Neutrophil (primary cell): ENCODE data around the gene EPYC.

Experiments used
- H3K27ac ChIP-seq: fragments of 200-600 bp; sonication (generic); 2 replicates; pipeline ENCODE4 v1.5.1; 2016; ENCODE audit warnings: mild to moderate bottlenecking, moderate library complexity
- H3K27me3 ChIP-seq: fragments of 200-600 bp; sonication (generic); 2 replicates; pipeline ENCODE4 v1.6.0; 2016; ENCODE audit warnings: mild to moderate bottlenecking
- H3K36me3 ChIP-seq: fragments of 200-600 bp; sonication (generic); 2 replicates; pipeline ENCODE4 v1.5.1; 2017
- H3K4me1 ChIP-seq, 2 experiments: fragments of 200-600 bp in 1 of 2; sonication (generic) in 1 of 2; 1 replicate in 1 of 2; 2 replicates in 1 of 2; pipeline versions ENCODE4 v1.5.1 to v1.6.1; 2013 to 2016; ENCODE audit warnings: low read depth in 1 of 2, low read length in 1 of 2, mild to moderate bottlenecking in 1 of 2, moderate library complexity in 1 of 2; ENCODE audit not compliant: control insufficient read depth in 1 of 2, insufficient read depth in 1 of 2
- H3K4me3 ChIP-seq, 2 experiments: fragments of 200-600 bp in 1 of 2; sonication (generic) in 1 of 2; 1 replicate in 1 of 2; 2 replicates in 1 of 2; pipeline ENCODE4 v1.5.1; 2013 to 2016; ENCODE audit warnings: low read depth in 1 of 2, low read length in 1 of 2, mild to moderate bottlenecking in 1 of 2, moderate library complexity in 1 of 2
- H3K9me3 ChIP-seq: fragments of 200-600 bp; sonication (generic); 2 replicates; pipeline ENCODE4 v1.5.1; 2016
- TF ChIP-seq, protein P1 (sequence below): fragments of 200-600 bp; sonication (generic); IDR thresholded peaks from 2 replicates; pipeline ENCODE4 v1.5.1; 2016; ENCODE audit warnings: antibody characterized with exemption

The EPYC gene

DNA sequence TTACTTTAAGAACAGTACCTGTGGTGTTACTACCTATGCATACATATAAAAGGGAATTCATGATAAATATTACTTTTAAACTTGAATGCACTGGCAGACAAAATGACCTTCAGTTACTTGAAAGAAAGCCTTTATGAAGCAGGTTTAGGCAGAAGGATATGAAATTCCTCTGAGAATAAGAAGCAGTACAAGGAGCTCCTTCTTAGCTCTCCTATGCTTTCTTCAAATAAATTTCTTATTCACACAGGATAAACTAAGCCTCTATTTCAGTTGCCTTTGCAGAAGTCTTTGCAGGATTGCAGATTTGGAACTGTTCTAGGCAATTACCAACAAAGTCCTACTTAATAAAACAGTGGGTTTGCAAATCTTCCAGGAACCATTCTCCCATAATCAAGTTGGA, 1.0 kb downstream of the EPYC start:
- no peak overlapping the region for H3K4me3 ChIP-seq
- no peaks in the 10 kb centered on the region for H3K4me1 ChIP-seq
- H3K9me3 ChIP-seq: no peaks in the 10 kb centered on the region
- no peak overlapping the region for H3K27ac ChIP-seq
- no peaks in the 10 kb centered on the region for H3K36me3 ChIP-seq
- H3K27me3 ChIP-seq: no peaks in the 10 kb centered on the region
- TF ChIP-seq, protein P1, sequence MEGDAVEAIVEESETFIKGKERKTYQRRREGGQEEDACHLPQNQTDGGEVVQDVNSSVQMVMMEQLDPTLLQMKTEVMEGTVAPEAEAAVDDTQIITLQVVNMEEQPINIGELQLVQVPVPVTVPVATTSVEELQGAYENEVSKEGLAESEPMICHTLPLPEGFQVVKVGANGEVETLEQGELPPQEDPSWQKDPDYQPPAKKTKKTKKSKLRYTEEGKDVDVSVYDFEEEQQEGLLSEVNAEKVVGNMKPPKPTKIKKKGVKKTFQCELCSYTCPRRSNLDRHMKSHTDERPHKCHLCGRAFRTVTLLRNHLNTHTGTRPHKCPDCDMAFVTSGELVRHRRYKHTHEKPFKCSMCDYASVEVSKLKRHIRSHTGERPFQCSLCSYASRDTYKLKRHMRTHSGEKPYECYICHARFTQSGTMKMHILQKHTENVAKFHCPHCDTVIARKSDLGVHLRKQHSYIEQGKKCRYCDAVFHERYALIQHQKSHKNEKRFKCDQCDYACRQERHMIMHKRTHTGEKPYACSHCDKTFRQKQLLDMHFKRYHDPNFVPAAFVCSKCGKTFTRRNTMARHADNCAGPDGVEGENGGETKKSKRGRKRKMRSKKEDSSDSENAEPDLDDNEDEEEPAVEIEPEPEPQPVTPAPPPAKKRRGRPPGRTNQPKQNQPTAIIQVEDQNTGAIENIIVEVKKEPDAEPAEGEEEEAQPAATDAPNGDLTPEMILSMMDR: no peak

DNA sequence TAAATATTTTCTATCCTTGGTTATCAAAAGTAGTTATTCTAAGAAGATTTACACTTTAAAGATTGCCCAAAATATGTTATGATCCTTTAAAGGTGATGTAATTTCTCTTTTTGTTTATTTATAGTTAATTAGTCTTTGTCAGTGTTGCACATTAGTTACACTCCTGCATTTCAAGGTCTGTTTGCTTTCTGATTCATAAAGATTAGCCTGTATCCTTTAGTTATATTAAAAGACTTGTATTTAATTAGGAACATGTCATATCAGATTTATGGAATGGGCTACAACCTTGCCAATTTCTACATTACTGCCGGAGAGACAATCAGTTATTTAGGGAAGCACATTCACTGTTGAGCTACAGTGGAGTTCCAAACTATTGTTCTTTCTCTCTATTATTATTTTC, 3.5 kb downstream of the EPYC start:
- no peaks in the 10 kb centered on the region for H3K4me1 ChIP-seq

DNA sequence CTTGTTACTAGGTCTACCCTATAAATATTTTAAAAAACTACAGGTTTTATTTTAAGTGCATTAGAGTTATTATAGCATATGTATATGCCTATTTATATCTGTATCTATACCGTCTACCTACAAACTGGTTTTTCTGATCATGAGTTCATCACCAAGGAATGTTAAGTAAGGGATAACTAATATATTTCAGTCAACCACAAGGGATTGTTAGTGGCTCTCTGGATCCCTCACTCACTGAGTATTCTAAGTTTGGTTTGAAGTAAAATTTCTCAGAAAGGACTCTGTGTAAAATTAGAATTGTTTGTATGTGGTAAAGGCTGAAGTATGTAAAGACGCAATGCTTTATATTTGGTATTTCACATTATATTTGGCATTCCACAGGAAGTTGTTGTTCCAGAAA, 4.8 kb downstream of the EPYC start:
- Histone ChIP-seq H3K36me3 (no peaks in the 10 kb centered on the region), H3K9me3 (no peaks in the 10 kb centered on the region), H3K27ac (no peak overlapping the region), H3K27me3 (no peaks in the 10 kb centered on the region), H3K4me1 (no peaks in the 10 kb centered on the region), H3K4me3 (no peak overlapping the region)
- TF ChIP-seq, protein P1: no peak

More for the DNA sequence above, 3.5 kb downstream of the EPYC start:
- H3K4me3 ChIP-seq: no peak overlapping the region
- H3K36me3 ChIP-seq: no peaks in the 10 kb centered on the region
- H3K27me3 ChIP-seq: no peaks in the 10 kb centered on the region
- TF ChIP-seq, protein P1: no peak
- no peak overlapping the region for H3K27ac ChIP-seq
- H3K9me3 ChIP-seq: no peaks in the 10 kb centered on the region

DNA sequence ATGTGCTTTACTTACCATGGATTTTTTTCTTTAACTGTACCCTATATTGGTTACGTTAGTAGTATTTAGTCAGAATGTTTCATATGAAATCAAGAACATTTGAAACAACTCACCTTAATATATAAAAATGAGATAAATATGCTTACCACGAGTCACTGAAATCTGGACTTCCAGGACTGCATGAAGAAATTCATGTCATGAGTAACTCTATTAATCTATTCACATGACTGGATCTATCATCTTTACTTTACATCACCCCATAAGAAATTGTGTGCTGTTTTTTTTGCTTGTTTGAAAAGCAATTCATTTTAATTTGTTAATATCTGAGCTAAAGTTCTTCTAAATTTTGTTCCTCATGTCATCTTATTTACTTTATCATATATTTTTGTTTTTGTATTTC, 5.2 kb downstream of the EPYC start:
- TF ChIP-seq, protein P1: no peak
- no peaks in the 10 kb centered on the region for H3K9me3 ChIP-seq
- no peaks in the 10 kb centered on the region for H3K4me1 ChIP-seq
- no peaks in the 10 kb centered on the region for H3K27me3 ChIP-seq
- no peak overlapping the region for H3K27ac ChIP-seq
- no peaks in the 10 kb centered on the region for H3K36me3 ChIP-seq
- H3K4me3 ChIP-seq: no peak overlapping the region

DNA sequence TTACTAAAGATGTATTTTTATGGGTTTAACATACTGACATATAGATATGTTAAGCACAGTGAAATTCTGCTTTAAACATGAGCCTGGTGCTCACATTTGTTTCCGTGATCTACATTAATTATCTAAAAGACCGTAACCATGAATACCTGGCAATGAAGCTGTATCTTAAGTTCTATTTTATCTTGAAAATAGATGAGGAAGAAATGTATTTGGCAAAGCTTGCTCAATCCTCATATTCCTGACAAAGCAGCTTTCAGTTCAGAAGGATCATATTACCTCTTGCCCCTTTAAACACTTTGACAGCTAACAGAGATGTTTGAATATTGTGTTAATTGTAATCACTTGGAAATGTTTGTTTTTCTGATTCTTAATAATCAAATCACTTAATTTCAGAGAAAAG, 9.8 kb downstream of the EPYC start:
- TF ChIP-seq, protein P1: no peak

DNA sequence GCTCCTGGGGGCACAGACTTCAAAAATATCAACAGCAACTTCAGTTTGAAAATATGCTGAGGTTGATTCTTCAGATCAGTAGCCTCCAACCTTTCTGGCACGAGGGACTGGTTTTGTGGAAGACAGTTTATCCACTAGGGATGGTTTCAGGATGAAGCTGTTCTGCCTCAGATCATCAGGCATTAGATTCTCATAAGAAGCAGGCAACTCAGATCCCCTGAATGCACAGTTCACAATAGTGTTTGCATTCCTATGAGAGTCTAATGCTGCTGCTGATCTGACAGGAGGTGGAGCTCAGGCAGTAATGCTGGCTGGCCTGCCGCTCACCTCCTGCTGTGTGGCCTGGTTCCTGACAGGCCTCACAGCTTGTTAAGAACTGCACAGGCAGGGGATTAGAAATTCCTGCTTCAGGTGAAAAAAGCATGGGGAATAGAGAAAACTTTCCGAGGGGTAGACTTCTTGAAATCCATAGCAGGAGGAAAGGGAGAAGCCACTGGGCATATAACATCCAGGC, 12.8 kb downstream of the EPYC start:
- H3K27me3 ChIP-seq: no peaks in the 10 kb centered on the region
- TF ChIP-seq, protein P1: no peak
- no peaks in the 10 kb centered on the region for H3K36me3 ChIP-seq
- H3K27ac ChIP-seq: no peak overlapping the region
- no peaks in the 10 kb centered on the region for H3K4me1 ChIP-seq
- H3K9me3 ChIP-seq: no peaks in the 10 kb centered on the region
- H3K4me3 ChIP-seq: no peak overlapping the region

More for the DNA sequence above, 9.8 kb downstream of the EPYC start:
- Histone ChIP-seq H3K4me3 (no peak overlapping the region), H3K27ac (no peak overlapping the region), H3K27me3 (no peaks in the 10 kb centered on the region), H3K9me3 (no peaks in the 10 kb centered on the region), H3K36me3 (no peaks in the 10 kb centered on the region), H3K4me1 (no peaks in the 10 kb centered on the region)
